Uterus (tissue), 4 donors: Measurements from ENCODE around the gene XXYLT1. TPM values are rescaled to one million over a fixed set of nuclear protein-coding genes. Genes with fewer than 3 reads are reported as not detected.
A peak's percentile ranks its signal among the peaks of the same experiment; 100 is the strongest.

Experiments
- DNase-seq, 2 donors: peaks; one replicate each; pipeline ENCODE4 v3.0.0-alpha.2; 2019 to 2020
- H3K27ac ChIP-seq, 2 donors: fragments of 200-600 bp; sonication (generic); 1 replicate in 1 of 2; 2 replicates in 1 of 2; pipeline ENCODE4 v1.5.1; 2016 to 2018
- H3K27me3 ChIP-seq, 2 donors: fragments of 200-600 bp; sonication (generic); one replicate each; pipeline ENCODE4 v1.5.1; 2018 to 2019; ENCODE audit warnings: control low read depth in 1 of 2
- H3K36me3 ChIP-seq, 2 donors: fragments of 200-600 bp; sonication (generic); one replicate each; pipeline ENCODE4 v1.5.1; 2019; ENCODE audit warnings: control low read depth in 1 of 2
- H3K4me1 ChIP-seq, 2 donors: fragments of 200-600 bp; sonication (generic); one replicate each; pipeline ENCODE4 v1.5.1; 2018 to 2019; ENCODE audit warnings: control low read depth in 1 of 2
- H3K4me3 ChIP-seq, 2 donors: fragments of 200-600 bp; sonication (generic); 1 replicate in 1 of 2; 2 replicates in 1 of 2; pipeline ENCODE4 v1.5.1; 2018 to 2019; ENCODE audit warnings: mild to moderate bottlenecking in 1 of 2
- H3K9me3 ChIP-seq, 2 donors: fragments of 200-600 bp; sonication (generic); one replicate each; pipeline ENCODE4 v1.5.1; 2019; ENCODE audit warnings: control low read depth in 1 of 2
- CTCF ChIP-seq, 4 experiments: fragments of 200-600 bp in 2 of 4; fragments of 450-650 bp in 2 of 4; sonication (generic) in 2 of 4; IDR thresholded peaks; one replicate each; pipeline ENCODE4 v1.5.1; 2016 to 2019; ENCODE audit warnings: antibody characterized with exemption in 4 of 4, mild to moderate bottlenecking in 2 of 4, moderate library complexity in 1 of 4
- POLR2A ChIP-seq, 2 donors: fragments of 450-650 bp; IDR thresholded peaks; one replicate each; pipeline ENCODE4 v1.6.1; 2016; ENCODE audit warnings: antibody characterized with exemption in 2 of 2, mild to moderate bottlenecking in 1 of 2, moderate library complexity in 1 of 2
- intact Hi-C: fragments of 100-400 bp; cut with DNase I; formaldehyde crosslinking; loops from one replicate; pipeline ENCODE4 v1.15.1; 2023; ENCODE audit warnings: low total_unique reads
- total RNA-seq, 4 donors: library from RNA; depleted of rRNA in 3 of 4; stranded (reverse); fragments of >200 nt in 3 of 4; gene quantifications; one replicate each; pipeline versions ENCODE4 v1.1.0 to v1.2.4, GENCODE V29; 2014 to 2023
- donor health status: DM: yes; HTN: yes; CAD: no.

XXYLT1 gene
- total RNA-seq, 4 donors from 2014 or later: 10.6 to 52.5 (median 23.8) TPM

GRCh38 chr3:195271410-195272243 lies 668 bp upstream of the XXYLT1 start:
- Histone ChIP-seq H3K4me3 (peak overlapping the region; percentile 70 to 83), H3K9me3 (no peaks in the 10 kb centered on the region), H3K27ac (peak overlapping the region; percentile 84 to 86), H3K36me3 (no peaks in the 10 kb centered on the region), H3K4me1 (no peaks in the 10 kb centered on the region), H3K27me3 (no peaks in the 10 kb centered on the region)
- TF ChIP-seq CTCF (IDR thresholded peaks at IDR 0.05) (peak; percentile 89 to 97 (median 95)), POLR2A (IDR thresholded peaks at IDR 0.05) (no peak)
- intact Hi-C loops: loop anchor here (5.0 kb wide), 1 partner anchor 251 kb away; no protein-coding TSS in a partner anchor
- peak; percentile 83 to 89 for DNase-seq

GRCh38 chr3:195270079-195270816 lies 711 bp downstream of the XXYLT1 start:
- H3K4me1 ChIP-seq: no peaks in the 10 kb centered on the region
- H3K36me3 ChIP-seq: no peaks in the 10 kb centered on the region
- TF ChIP-seq CTCF (IDR thresholded peaks at IDR 0.05): no peak
- TF ChIP-seq POLR2A (IDR thresholded peaks at IDR 0.05): no peak
- peak overlapping the region; percentile 70 to 83 for H3K4me3 ChIP-seq
- peak overlapping the region; percentile 84 to 86 for H3K27ac ChIP-seq
- DNase-seq: no peak
- intact Hi-C loops: loop anchor here (5.0 kb wide), 1 partner anchor 252 kb away; no protein-coding TSS in a partner anchor
- H3K9me3 ChIP-seq: no peaks in the 10 kb centered on the region
- H3K27me3 ChIP-seq: no peaks in the 10 kb centered on the region

- DNase-seq: no peak
- H3K4me3 ChIP-seq: peak overlapping the region; percentile 70 to 83
- no peaks in the 10 kb centered on the region for H3K27me3 ChIP-seq
- no peak for TF ChIP-seq CTCF (IDR thresholded peaks at IDR 0.05)
- TF ChIP-seq POLR2A (IDR thresholded peaks at IDR 0.05): no peak
- peak overlapping the region; percentile 84 to 86 for H3K27ac ChIP-seq
- no peaks in the 10 kb centered on the region for H3K4me1 ChIP-seq
- no peaks in the 10 kb centered on the region for H3K36me3 ChIP-seq
- no peaks in the 10 kb centered on the region for H3K9me3 ChIP-seq
- intact Hi-C loops: loop anchor here (5.0 kb wide), 1 partner anchor 253 kb away; no protein-coding TSS in a partner anchor
Observed at GRCh38 chr3:195269375-195270078, 1.4 kb downstream of the XXYLT1 start.

GRCh38 chr3:195268576-195269309 lies 2.2 kb downstream of the XXYLT1 start:
- Histone ChIP-seq H3K9me3 (no peaks in the 10 kb centered on the region), H3K27ac (no peak overlapping the region), H3K27me3 (no peaks in the 10 kb centered on the region), H3K4me3 (no peak overlapping the region), H3K4me1 (no peaks in the 10 kb centered on the region), H3K36me3 (no peaks in the 10 kb centered on the region)
- intact Hi-C loops: no loop called here
- no peak for DNase-seq
- TF ChIP-seq CTCF (IDR thresholded peaks at IDR 0.05): no peak
- TF ChIP-seq POLR2A (IDR thresholded peaks at IDR 0.05): no peak
